Stimulated activated naive CD4-positive, alpha-beta T cell (primary cell): ENCODE measurements around the gene DCUN1D3.
"Not testable (repeated sequence)": the region's sequence is repeated elsewhere in the genome, so short reads cannot be mapped to it uniquely, and the experiment has no call there.

Source experiments
- DNase-seq, 6 experiments: peaks; one replicate each; lab custom pipeline; 2025; lab: John Stamatoyannopoulos, UW

Gene DCUN1D3

GRCh38 chr16:20887207-20887606 lies 13.0 kb downstream of the DCUN1D3 start:
- DNase-seq = no peak

GRCh38 chr16:20886320-20886719 lies 13.8 kb downstream of the DCUN1D3 start:
- DNase-seq = no peak

DNA sequence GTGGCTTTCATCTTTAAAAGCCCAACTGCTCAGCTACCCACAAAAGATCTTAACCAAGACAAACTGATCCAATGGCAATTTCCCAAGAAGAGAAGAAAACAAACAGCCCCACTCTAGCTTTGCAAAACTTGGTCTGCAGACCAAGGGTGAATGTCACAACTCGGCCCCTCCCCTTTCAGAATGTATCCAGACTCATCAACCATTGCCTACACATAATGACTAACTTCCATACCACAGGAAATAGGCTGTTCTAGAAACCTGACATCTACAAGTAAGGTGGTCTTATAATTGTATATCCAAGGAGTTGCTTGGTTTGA lies 16.0 kb downstream of the DCUN1D3 start:
- no peak for DNase-seq

- no peak for DNase-seq
These were observed 16.5 kb downstream of the DCUN1D3 start for GRCh38 chr16:20883554-20884239.

- DNase-seq = no peak
These were observed 18.7 kb downstream of the DCUN1D3 start for GRCh38 chr16:20881503-20881878.

GRCh38 chr16:20880867-20881502 lies 19.2 kb downstream of the DCUN1D3 start:
- no peak for DNase-seq

GRCh38 chr16:20879175-20880040 lies 20.8 kb downstream of the DCUN1D3 start:
- no peak for DNase-seq

GRCh38 chr16:20878682-20879147 lies 21.4 kb downstream of the DCUN1D3 start:
- no peak for DNase-seq

GRCh38 chr16:20875355-20875650 lies 24.9 kb downstream of the DCUN1D3 start:
- DNase-seq = no peak

DNA sequence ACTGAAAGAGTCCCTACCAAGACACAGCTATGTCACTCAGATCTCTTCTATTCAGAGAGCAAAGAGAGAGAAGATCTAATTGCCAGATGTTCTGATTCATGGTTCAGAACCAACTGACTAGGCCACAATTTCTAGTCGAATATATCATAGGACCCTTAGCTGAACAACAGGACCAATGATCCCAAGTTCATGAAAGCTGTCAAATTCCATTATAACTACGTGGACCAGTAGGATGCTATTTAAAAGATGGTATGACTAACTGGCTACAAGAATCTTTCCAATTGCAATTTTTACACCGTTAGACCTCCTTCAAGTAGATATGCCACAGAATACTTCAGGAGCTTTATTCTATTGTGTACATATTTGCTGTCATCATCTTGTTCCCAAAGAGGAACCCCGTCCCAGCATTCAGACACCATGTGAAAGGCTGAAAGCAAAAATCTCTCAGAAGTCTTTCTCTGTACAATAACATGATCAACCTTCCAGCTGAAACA lies 26.0 kb downstream of the DCUN1D3 start:
- DNase-seq = no peak

- no peak for DNase-seq
These were observed 26.8 kb downstream of the DCUN1D3 start for GRCh38 chr16:20873331-20873730.

GRCh38 chr16:20871941-20872815 lies 28.0 kb downstream of the DCUN1D3 start:
- DNase-seq = no peak

- no peak for DNase-seq
These were observed 28.9 kb downstream of the DCUN1D3 start for GRCh38 chr16:20871258-20871657.

- no peak for DNase-seq
These were observed 29.9 kb downstream of the DCUN1D3 start for GRCh38 chr16:20870122-20870820.

- DNase-seq = no peak
These were observed 31.3 kb downstream of the DCUN1D3 start for GRCh38 chr16:20868890-20869289.

GRCh38 chr16:20867585-20867984 lies 32.6 kb downstream of the DCUN1D3 start:
- no peak for DNase-seq

- DNase-seq = no peak
These were observed 33.4 kb downstream of the DCUN1D3 start for GRCh38 chr16:20866801-20867200.

GRCh38 chr16:20866145-20866772 lies 33.9 kb downstream of the DCUN1D3 start:
- no peak for DNase-seq

DNA sequence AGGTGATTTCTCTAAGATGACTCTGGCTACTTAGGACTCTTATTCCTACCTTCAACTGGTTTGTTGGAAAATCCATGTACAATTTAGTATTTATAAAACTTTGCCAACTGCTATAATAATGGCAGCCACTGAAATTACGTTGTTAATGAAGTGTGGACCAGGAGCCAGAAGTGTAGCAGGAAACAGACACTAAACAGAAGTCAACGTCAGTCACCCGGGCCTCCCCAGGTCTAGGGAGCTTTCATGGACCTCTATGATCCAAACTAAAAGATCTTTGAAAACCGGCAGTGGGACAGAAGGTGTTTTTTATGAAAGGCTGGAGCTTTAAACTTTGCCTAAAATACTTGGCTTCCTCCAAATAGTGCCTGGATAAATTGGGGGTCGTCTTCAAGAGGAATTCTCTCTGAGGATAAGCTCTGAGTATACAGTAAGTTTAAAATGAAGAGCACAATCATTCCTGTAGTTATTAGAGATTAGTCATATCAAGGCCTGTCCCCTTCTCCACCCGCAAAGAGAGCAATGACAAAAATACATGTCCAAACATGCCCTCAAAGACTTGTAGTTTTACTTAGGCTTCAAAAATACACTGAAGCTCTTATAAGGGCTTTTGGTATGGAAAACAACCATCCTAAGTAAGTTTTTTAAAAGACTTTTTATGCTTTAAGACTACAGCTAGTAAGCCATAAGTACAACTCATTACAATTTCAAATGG lies 34.6 kb downstream of the DCUN1D3 start:
- DNase-seq = no peak

- DNase-seq = not testable (repeated sequence)
These were observed 35.8 kb downstream of the DCUN1D3 start for GRCh38 chr16:20864376-20864775.
